Lower leg skin (tissue), 4 donors: ENCODE results near the gene LSG1. TPM values are rescaled to one million over a fixed set of nuclear protein-coding genes. Genes with fewer than 3 reads are reported as not detected.

ENCODE experiments used
- DNase-seq, 2 donors: peaks; one replicate each; pipeline ENCODE4 v3.0.0-alpha.2; 2019; ENCODE audit warnings: low spot score in 2 of 2
- H3K4me3 ChIP-seq: fragments of 200-600 bp; sonication (generic); 2 replicates; pipeline ENCODE4 v1.5.1; 2017; ENCODE audit warnings: mild to moderate bottlenecking, low read depth; ENCODE audit not compliant: poor library complexity, severe bottlenecking
- CTCF ChIP-seq, 3 donors: fragments of 450-650 bp; IDR thresholded peaks; one replicate each; pipeline ENCODE4 v1.5.1; 2016; ENCODE audit warnings: antibody characterized with exemption in 3 of 3, mild to moderate bottlenecking in 3 of 3, moderate library complexity in 2 of 3
- POLR2A ChIP-seq, 2 donors: fragments of 450-650 bp; IDR thresholded peaks; one replicate each; pipeline ENCODE4 v1.6.1; 2016 to 2017; ENCODE audit warnings: antibody characterized with exemption in 2 of 2, mild to moderate bottlenecking in 1 of 2, moderate library complexity in 1 of 2
- WGBS, 2 donors: methylation state at CpG; one replicate each; pipeline ENCODE4 v1.1.5; 2018; 5-methylcytosine and 5-hydroxymethylcytosine counted together
- intact Hi-C: fragments of 100-400 bp; cut with DNase I; formaldehyde crosslinking; loops from one replicate; pipeline ENCODE4 v1.15.0; 2023; ENCODE audit warnings: low total_unique reads
- total RNA-seq, 4 donors: library from RNA; depleted of rRNA; stranded (reverse); fragments of >200 nt; gene quantifications; one replicate each; pipeline ENCODE4 v1.1.0, GENCODE V29; 2016

LSG1 gene
- total RNA-seq, 4 donors from 2014 or later, result 31.7 to 45.9 (median 38.9) TPM

- no peak for DNase-seq
- no peak overlapping the region for H3K4me3 ChIP-seq
- WGBS, 2 donors, result 58 to 66% methylated on average over 5 of the region's 5 CpGs
- TF ChIP-seq CTCF (IDR thresholded peaks at IDR 0.05) (no peak), POLR2A (IDR thresholded peaks at IDR 0.05) (no peak)
- intact Hi-C loops, result no loop called here
These were observed 42.1 kb upstream of the LSG1 start for GRCh38 chr3:194714137-194714455.

DNA sequence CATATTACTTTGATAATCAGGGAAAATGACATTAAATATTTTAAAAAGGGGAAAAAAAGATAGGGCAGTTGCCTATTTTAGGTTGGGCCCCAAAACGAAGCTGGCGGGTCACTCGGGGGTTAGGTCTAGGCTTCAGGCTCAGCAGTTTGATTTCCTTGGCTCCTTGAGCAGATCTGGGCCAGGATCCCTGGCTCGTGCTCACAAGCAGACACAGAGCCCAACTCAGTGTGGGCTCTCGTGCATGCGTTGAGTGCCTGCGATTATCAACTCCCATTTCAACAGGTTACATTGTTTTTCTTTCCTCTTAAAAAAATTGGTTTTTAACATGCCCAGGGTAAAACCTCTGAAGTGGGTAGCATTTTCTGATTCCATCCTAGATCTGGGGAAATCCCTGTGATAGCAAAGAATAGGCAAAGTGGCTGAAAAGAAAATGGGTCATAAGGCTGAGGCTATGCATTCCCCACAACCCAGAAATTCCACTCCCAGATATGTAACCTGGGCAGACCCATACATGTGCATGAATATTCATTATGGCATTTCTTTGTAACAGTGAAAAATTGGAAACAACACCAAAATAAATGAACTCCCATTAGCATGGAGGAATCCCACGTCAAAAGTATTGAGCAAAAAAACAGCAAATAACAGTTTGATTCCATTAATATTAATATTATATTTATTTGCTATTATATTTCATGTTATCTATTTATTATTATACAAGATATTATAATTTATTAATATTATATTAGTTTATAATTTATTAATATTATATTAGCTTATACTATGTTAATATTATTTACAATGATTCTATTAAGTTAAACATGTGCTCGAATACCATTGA, 41.5 kb upstream of the LSG1 start:
- WGBS, 2 donors, result 56 to 72% methylated on average over 9 of the region's 9 CpGs
- no peak for DNase-seq
- intact Hi-C loops, result no loop called here
- no peak overlapping the region for H3K4me3 ChIP-seq
- TF ChIP-seq POLR2A (IDR thresholded peaks at IDR 0.05), result no peak
- no peak for TF ChIP-seq CTCF (IDR thresholded peaks at IDR 0.05)

DNA sequence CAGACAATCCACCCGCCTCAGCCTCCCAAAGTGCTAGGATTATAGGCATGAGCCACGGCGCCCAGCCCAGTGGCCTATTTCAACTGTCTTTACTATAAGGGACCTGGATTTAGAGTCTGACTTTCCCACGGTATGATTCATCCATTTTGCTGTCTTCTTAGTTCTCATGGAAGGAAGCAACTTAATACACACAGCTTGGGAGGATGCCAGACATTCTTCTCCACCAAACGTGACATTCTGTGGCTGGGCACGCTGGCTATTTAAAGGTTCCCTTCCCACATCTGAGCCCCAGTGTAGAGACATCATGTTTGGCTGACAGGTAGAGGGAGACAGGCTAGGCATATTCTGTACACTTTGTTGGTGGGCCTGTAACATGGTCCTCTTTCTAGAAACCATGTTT, 39.9 kb upstream of the LSG1 start:
- H3K4me3 ChIP-seq, result no peak overlapping the region
- TF ChIP-seq CTCF (IDR thresholded peaks at IDR 0.05), result no peak
- no peak for TF ChIP-seq POLR2A (IDR thresholded peaks at IDR 0.05)
- 54% methylated on average over 6 of the region's 6 CpGs for WGBS, 2 donors
- DNase-seq, result peak in 1 of 2 donors; percentile 21
- intact Hi-C loops, result no loop called here

GRCh38 chr3:194711286-194711685, 39.3 kb upstream of the LSG1 start:
- intact Hi-C loops, result no loop called here
- H3K4me3 ChIP-seq, result no peak overlapping the region
- WGBS, 2 donors, result 90 to 97% methylated on average over 3 of the region's 3 CpGs
- no peak for TF ChIP-seq POLR2A (IDR thresholded peaks at IDR 0.05)
- TF ChIP-seq CTCF (IDR thresholded peaks at IDR 0.05), result no peak
- no peak for DNase-seq

GRCh38 chr3:194707147-194707540, 35.2 kb upstream of the LSG1 start:
- TF ChIP-seq CTCF (IDR thresholded peaks at IDR 0.05), result no peak
- WGBS, 2 donors, result 74 to 91% methylated on average over 7 of the region's 7 CpGs
- no peak overlapping the region for H3K4me3 ChIP-seq
- intact Hi-C loops, result no loop called here
- no peak for DNase-seq

GRCh38 chr3:194705761-194706160, 33.8 kb upstream of the LSG1 start:
- intact Hi-C loops, result no loop called here
- H3K4me3 ChIP-seq, result no peak overlapping the region
- DNase-seq, result no peak
- no peak for TF ChIP-seq POLR2A (IDR thresholded peaks at IDR 0.05)
- TF ChIP-seq CTCF (IDR thresholded peaks at IDR 0.05), result no peak
- 84 to 90% methylated on average over 10 to 11 of the region's 11 CpGs for WGBS, 2 donors
